Cardiac septum (tissue), 1 donor: Measurements from ENCODE around the gene SLC22A13. TPM values are rescaled to one million over a fixed set of nuclear protein-coding genes. Genes with fewer than 3 reads are reported as not detected.

Source experiments
- DNase-seq: peaks from one replicate; pipeline ENCODE4 v3.0.0-alpha.2; 2020; ENCODE audit warnings: low spot score
- intact Hi-C: fragments of 100-400 bp; cut with DNase I; formaldehyde crosslinking; loops from one replicate; pipeline ENCODE4 v1.14.0; 2022
- total RNA-seq: library from RNA; stranded (reverse); fragmentation: NEBNext Ultra II Directional; extraction: Animal tissue kit (Norgen Biotek cat#: 25700); gene quantifications from one replicate; pipeline ENCODE4 v1.2.1, GENCODE V29; 2021
- donor health status: DM: no; HTN: no; CAD: no.

The SLC22A13 gene
- total RNA-seq, 1 donor from 2014 or later = 0.22 TPM

GRCh38 chr3:38257583-38257982 is 8.0 kb upstream of the SLC22A13 start:
- DNase-seq = no peak
- intact Hi-C loops = no loop called here

- intact Hi-C loops = no loop called here
- DNase-seq = no peak
Measured at GRCh38 chr3:38260474-38260873, 5.1 kb upstream of the SLC22A13 start.

GRCh38 chr3:38264353-38264771 is 1.2 kb upstream of the SLC22A13 start:
- DNase-seq = no peak
- intact Hi-C loops = no loop called here

- no peak for DNase-seq
- intact Hi-C loops = no loop called here
Measured at GRCh38 chr3:38264779-38265178, 833 bp upstream of the SLC22A13 start.

GRCh38 chr3:38266810-38267209 is 1.2 kb downstream of the SLC22A13 start:
- no peak for DNase-seq
- intact Hi-C loops = no loop called here

GRCh38 chr3:38267662-38268061 is 2.0 kb downstream of the SLC22A13 start:
- intact Hi-C loops = no loop called here
- no peak for DNase-seq

GRCh38 chr3:38268087-38268486 is 2.5 kb downstream of the SLC22A13 start:
- no peak for DNase-seq
- intact Hi-C loops = no loop called here

- no peak for DNase-seq
- intact Hi-C loops = no loop called here
Measured at GRCh38 chr3:38268522-38268921, 2.9 kb downstream of the SLC22A13 start.

GRCh38 chr3:38270606-38271005 is 5.0 kb downstream of the SLC22A13 start:
- intact Hi-C loops = no loop called here
- DNase-seq = no peak

GRCh38 chr3:38271553-38271952 is 5.9 kb downstream of the SLC22A13 start:
- intact Hi-C loops = no loop called here
- DNase-seq = no peak

- DNase-seq = no peak
- intact Hi-C loops = no loop called here
Measured at GRCh38 chr3:38274864-38275649, 9.4 kb downstream of the SLC22A13 start.

- intact Hi-C loops = no loop called here
Measured at GRCh38 chr3:38275658-38276057, 10.0 kb downstream of the SLC22A13 start.

GRCh38 chr3:38276081-38276916 is 10.7 kb downstream of the SLC22A13 start:
- intact Hi-C loops = no loop called here

More at GRCh38 chr3:38275658-38276057, 10.0 kb downstream of the SLC22A13 start:
- no peak for DNase-seq

GRCh38 chr3:38276917-38277630 is 11.5 kb downstream of the SLC22A13 start:
- intact Hi-C loops = no loop called here
- no peak for DNase-seq

More at GRCh38 chr3:38276081-38276916, 10.7 kb downstream of the SLC22A13 start:
- DNase-seq = no peak

- intact Hi-C loops = no loop called here
- no peak for DNase-seq
Measured at GRCh38 chr3:38278841-38279240, 13.2 kb downstream of the SLC22A13 start.

- DNase-seq = no peak
- intact Hi-C loops = no loop called here
Measured at GRCh38 chr3:38281895-38282686, 16.5 kb downstream of the SLC22A13 start, which contains the start of gene SLC22A14. SLC22A14 (plus strand) TSS chr3:38282294; CDS start chr3:38306027, 23,733 bp downstream.

- intact Hi-C loops = no loop called here
Measured at GRCh38 chr3:38283810-38284755, 18.5 kb downstream of the SLC22A13 start.

GRCh38 chr3:38284756-38285150 is 19.1 kb downstream of the SLC22A13 start:
- intact Hi-C loops = no loop called here
- DNase-seq = no peak

More at GRCh38 chr3:38283810-38284755, 18.5 kb downstream of the SLC22A13 start:
- DNase-seq = no peak
